Astrocyte (in vitro differentiated cells and primary cell): Measurements from ENCODE around the gene BCR. TPM values are rescaled to one million over a fixed set of nuclear protein-coding genes. Genes with fewer than 3 reads are reported as not detected.

Source experiments
- DNase-seq: peaks from one replicate; pipeline ENCODE4 v3.0.0-alpha.2; 2010; ENCODE audit warnings: low read depth
- FAIRE-seq: peaks from 2 replicates; lab custom pipeline; 2011; peaks lifted over from hg19 to GRCh38; lab: Jason Lieb, UNC
- H2AFZ ChIP-seq: 2 replicates; pipeline ENCODE4 v1.6.0; 2012; ENCODE audit warnings: low read depth, low read length, inconsistent platforms
- H3K27ac ChIP-seq: 2 replicates; pipeline ENCODE4 v1.5.1; 2011; ENCODE audit warnings: low read depth, low read length, inconsistent platforms
- H3K27me3 ChIP-seq: 2 replicates; pipeline ENCODE4 v1.6.0; 2011; ENCODE audit warnings: low read length, inconsistent platforms; ENCODE audit not compliant: insufficient read depth
- H3K36me3 ChIP-seq: 2 replicates; pipeline ENCODE4 v1.5.1; 2011; ENCODE audit warnings: low read length, inconsistent platforms; ENCODE audit not compliant: insufficient read depth
- H3K4me1 ChIP-seq: 2 replicates; pipeline ENCODE4 v1.5.1; 2011; ENCODE audit warnings: low read length, inconsistent platforms; ENCODE audit not compliant: insufficient read depth
- H3K4me2 ChIP-seq: 2 replicates; pipeline ENCODE4 v1.6.0; 2012; ENCODE audit warnings: low read length, inconsistent platforms
- H3K4me3 ChIP-seq: 2 replicates; pipeline ENCODE4 v1.5.1; 2011; ENCODE audit warnings: low read depth, mild to moderate bottlenecking, low read length, inconsistent platforms; ENCODE audit not compliant: insufficient read depth
- H3K79me2 ChIP-seq: 2 replicates; pipeline ENCODE4 v1.6.0; 2012; ENCODE audit warnings: mild to moderate bottlenecking, low read length, inconsistent platforms; ENCODE audit not compliant: insufficient read depth
- H3K9ac ChIP-seq: 2 replicates; pipeline ENCODE4 v1.6.0; 2012; ENCODE audit warnings: mild to moderate bottlenecking, low read length, inconsistent platforms
- H3K9me3 ChIP-seq: 2 replicates; pipeline ENCODE4 v1.5.1; 2012; ENCODE audit warnings: low read depth, mild to moderate bottlenecking, low read length, inconsistent platforms; ENCODE audit not compliant: insufficient read depth
- H4K20me1 ChIP-seq: 2 replicates; pipeline ENCODE4 v1.6.0; 2012; ENCODE audit warnings: low read length, inconsistent platforms; ENCODE audit not compliant: insufficient read depth
- H3K27ac Mint-ChIP-seq: one replicate; pipeline ENCODE4 v1.8.0; 2021; ENCODE audit warnings: mild to moderate bottlenecking, mixed read lengths; ENCODE audit not compliant: unreplicated experiment
- H3K27me3 Mint-ChIP-seq: one replicate; pipeline ENCODE4 v1.8.0; 2021; ENCODE audit warnings: low read depth, mixed read lengths; ENCODE audit not compliant: unreplicated experiment
- H3K36me3 Mint-ChIP-seq: one replicate; pipeline ENCODE4 v1.8.0; 2021; ENCODE audit warnings: low read depth, mixed read lengths; ENCODE audit not compliant: unreplicated experiment
- H3K4me1 Mint-ChIP-seq: one replicate; pipeline ENCODE4 v1.8.0; 2021; ENCODE audit warnings: low read depth, mixed read lengths; ENCODE audit not compliant: unreplicated experiment
- H3K4me3 Mint-ChIP-seq: one replicate; pipeline ENCODE4 v1.8.0; 2021; ENCODE audit warnings: mild to moderate bottlenecking, moderate library complexity, mixed read lengths; ENCODE audit not compliant: unreplicated experiment
- H3K9me3 Mint-ChIP-seq: one replicate; pipeline ENCODE4 v1.8.0; 2021; ENCODE audit warnings: mild to moderate bottlenecking, mixed read lengths; ENCODE audit not compliant: unreplicated experiment
- EZH2 ChIP-seq: IDR thresholded peaks from 2 replicates; pipeline ENCODE4 v1.6.1; 2012; ENCODE audit warnings: mild to moderate bottlenecking, low read length, inconsistent platforms; ENCODE audit not compliant: insufficient read depth
- total RNA-seq: library from RNA; stranded (reverse); gene quantifications from 2 replicates; pipeline ENCODE4 v1.2.1, GENCODE V29; 2021
- TF ChIP-seq, protein P1 (sequence below): IDR thresholded peaks from 2 replicates; pipeline ENCODE4 v1.5.1; 2011; ENCODE audit warnings: low read depth, mild to moderate bottlenecking, inconsistent platforms, low read length, moderate library complexity; ENCODE audit not compliant: insufficient read depth

Gene BCR
- total RNA-seq, 1 donor from 2014 or later = 48.9 TPM

DNA sequence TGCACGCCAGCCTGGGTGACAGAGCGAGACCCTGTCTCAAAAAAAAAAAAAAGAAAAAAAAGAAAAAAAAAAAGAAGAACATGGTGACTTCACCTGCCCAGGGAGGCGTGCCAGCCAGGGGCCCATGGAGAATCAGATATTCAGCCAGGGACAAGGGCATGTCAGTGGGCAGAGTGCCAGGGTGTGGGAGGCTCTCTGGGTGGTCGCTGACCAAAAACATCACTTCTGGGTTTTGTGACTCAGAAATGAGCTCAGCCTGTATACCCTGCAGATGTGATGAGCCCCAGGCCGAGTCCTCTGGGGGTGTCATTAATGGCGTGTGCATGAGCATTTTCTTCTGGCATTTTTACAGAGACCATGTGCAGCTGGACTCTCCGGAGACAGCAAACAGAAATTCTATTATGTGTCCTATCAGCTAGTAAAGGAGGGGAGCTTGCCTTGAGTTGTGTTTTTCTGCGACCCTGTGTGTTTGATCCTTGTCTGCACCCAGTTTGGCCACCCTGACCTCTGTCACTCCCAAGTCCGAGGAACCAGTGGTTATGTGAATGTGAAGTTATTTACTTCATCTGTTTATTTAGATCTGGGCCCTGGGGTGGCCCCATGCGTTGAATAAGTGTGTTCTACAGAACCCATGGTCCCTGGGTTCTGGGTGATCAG, 53.6 kb downstream of the BCR start:
- Histone ChIP-seq H3K4me2 (peak overlapping the region; percentile 68), H3K79me2 (peaks cover 83% of the 10 kb centered on the region), H3K27me3 (no peaks in the 10 kb centered on the region), H3K9me3 (no peaks in the 10 kb centered on the region), H3K36me3 (no peaks in the 10 kb centered on the region), H4K20me1 (peaks cover 97% of the 10 kb centered on the region), H3K9ac (peak overlapping the region; percentile 8), H3K4me1 (peaks cover 36% of the 10 kb centered on the region), H2AFZ (no peak overlapping the region), H3K4me3 (no peak overlapping the region), H3K27ac (peak overlapping the region; percentile 22)
- H3K4me1 Mint-ChIP-seq = peaks cover 31% of the 10 kb centered on the region
- H3K36me3 Mint-ChIP-seq = peaks cover 14% of the 10 kb centered on the region
- H3K27me3 Mint-ChIP-seq = no peaks in the 10 kb centered on the region
- no peak for FAIRE-seq
- DNase-seq = peak; percentile 84
- peak overlapping the region; percentile 77 for H3K27ac Mint-ChIP-seq
- peak overlapping the region; percentile 67 for H3K4me3 Mint-ChIP-seq
- H3K9me3 Mint-ChIP-seq = peaks cover 4% of the 10 kb centered on the region
- TF ChIP-seq, protein P1, sequence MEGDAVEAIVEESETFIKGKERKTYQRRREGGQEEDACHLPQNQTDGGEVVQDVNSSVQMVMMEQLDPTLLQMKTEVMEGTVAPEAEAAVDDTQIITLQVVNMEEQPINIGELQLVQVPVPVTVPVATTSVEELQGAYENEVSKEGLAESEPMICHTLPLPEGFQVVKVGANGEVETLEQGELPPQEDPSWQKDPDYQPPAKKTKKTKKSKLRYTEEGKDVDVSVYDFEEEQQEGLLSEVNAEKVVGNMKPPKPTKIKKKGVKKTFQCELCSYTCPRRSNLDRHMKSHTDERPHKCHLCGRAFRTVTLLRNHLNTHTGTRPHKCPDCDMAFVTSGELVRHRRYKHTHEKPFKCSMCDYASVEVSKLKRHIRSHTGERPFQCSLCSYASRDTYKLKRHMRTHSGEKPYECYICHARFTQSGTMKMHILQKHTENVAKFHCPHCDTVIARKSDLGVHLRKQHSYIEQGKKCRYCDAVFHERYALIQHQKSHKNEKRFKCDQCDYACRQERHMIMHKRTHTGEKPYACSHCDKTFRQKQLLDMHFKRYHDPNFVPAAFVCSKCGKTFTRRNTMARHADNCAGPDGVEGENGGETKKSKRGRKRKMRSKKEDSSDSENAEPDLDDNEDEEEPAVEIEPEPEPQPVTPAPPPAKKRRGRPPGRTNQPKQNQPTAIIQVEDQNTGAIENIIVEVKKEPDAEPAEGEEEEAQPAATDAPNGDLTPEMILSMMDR = no peak
- no peak for TF ChIP-seq EZH2

DNA sequence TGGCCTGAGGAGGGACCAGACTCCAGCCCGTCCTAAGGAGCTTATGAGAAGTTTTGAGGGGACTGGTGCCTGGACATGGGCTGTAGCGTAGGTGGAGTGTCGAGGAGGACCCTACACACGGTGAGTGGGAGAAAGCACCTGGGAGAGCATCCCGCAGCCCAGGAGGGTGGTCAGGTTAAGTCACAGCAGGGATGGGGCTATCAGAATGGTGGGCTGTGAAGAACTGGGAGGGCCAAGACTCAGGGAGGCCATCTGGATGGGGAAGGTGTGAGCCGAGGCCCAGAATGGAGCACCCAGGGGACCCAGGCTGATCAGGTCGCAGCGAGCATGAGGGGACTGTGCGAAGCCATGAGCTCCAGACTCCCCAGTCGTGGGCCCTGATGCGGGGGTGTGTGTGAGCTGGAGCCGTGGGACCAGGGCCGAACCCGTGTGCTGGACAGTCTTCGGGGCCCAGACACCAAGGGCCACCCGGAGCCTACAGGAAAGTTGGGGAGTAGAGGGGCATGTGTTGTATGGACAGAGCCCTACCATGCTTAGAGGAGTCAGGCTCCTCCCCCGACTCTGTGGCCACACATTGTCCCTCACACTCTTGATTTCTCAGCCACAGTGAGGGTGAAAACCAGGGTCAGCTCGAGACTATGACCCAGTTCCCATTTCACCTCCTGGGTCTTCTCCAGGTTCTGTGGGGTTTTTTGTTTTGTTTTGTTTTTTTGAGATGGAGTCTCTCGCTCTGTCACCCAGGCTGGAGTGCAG, 54.3 kb downstream of the BCR start:
- no peak for DNase-seq
- TF ChIP-seq, protein P1 = no peak
- H3K4me2 ChIP-seq = peak overlapping the region; percentile 68
- no peak overlapping the region for H3K4me3 ChIP-seq
- FAIRE-seq = no peak
- peaks cover 97% of the 10 kb centered on the region for H4K20me1 ChIP-seq
- H3K4me1 ChIP-seq = peaks cover 36% of the 10 kb centered on the region
- Mint-ChIP-seq H3K4me3 (no peak overlapping the region), H3K4me1 (peaks cover 31% of the 10 kb centered on the region), H3K27ac (peak overlapping the region; percentile 77), H3K27me3 (no peaks in the 10 kb centered on the region), H3K9me3 (peaks cover 2% of the 10 kb centered on the region), H3K36me3 (peaks cover 15% of the 10 kb centered on the region)
- H3K27ac ChIP-seq = peak overlapping the region; percentile 22
- no peak overlapping the region for H2AFZ ChIP-seq
- peak overlapping the region; percentile 8 for H3K9ac ChIP-seq
- H3K79me2 ChIP-seq = peaks cover 84% of the 10 kb centered on the region
- H3K9me3 ChIP-seq = peaks cover 3% of the 10 kb centered on the region
- H3K36me3 ChIP-seq = no peaks in the 10 kb centered on the region
- no peaks in the 10 kb centered on the region for H3K27me3 ChIP-seq
